HEK293 (cell line): Measurements from ENCODE around the gene ARPC4.

Source experiments
- CTCF ChIA-PET: fragments of 350-600 bp; formaldehyde crosslinking; extraction: SDS; loops from one replicate; lab custom pipeline; 2021; ENCODE audit warnings: antibody characterized with exemption; lab: Yijun Ruan, JAX
- POLR2A ChIA-PET: fragments of 300-600 bp; formaldehyde crosslinking; extraction: SDS; loops from one replicate; lab custom pipeline; 2020; ENCODE audit warnings: antibody characterized with exemption, inconsistent platforms; lab: Yijun Ruan, JAX
- H3K27ac ChIP-seq: fragments of 200-500 bp; sonication (Bioruptor generic); 2 replicates; pipeline ENCODE4 v1.5.1; 2014; ENCODE audit warnings: low read depth, low read length, control low read depth, inconsistent platforms; ENCODE audit errors: extremely low read depth
- H3K36me3 ChIP-seq, 2 experiments: fragments of 200-500 bp in 1 of 2; sonication (Bioruptor generic) in 1 of 2; 1 replicate in 1 of 2; 2 replicates in 1 of 2; pipeline ENCODE4 v1.5.1; 2014 to 2017; ENCODE audit warnings: inconsistent platforms in 2 of 2, low read length in 2 of 2; ENCODE audit not compliant: control insufficient read depth in 2 of 2, insufficient read depth in 1 of 2
- H3K4me1 ChIP-seq: fragments of 200-500 bp; sonication (Bioruptor generic); 2 replicates; pipeline ENCODE4 v1.5.1; 2014; ENCODE audit warnings: mild to moderate bottlenecking, low read length, inconsistent platforms; ENCODE audit not compliant: control insufficient read depth, insufficient read depth
- H3K4me3 ChIP-seq: 2 replicates; pipeline ENCODE4 v1.5.1; 2011; ENCODE audit warnings: low read depth, mild to moderate bottlenecking, control low read depth, low read length, moderate library complexity
- H3K9me3 ChIP-seq: fragments of 200-500 bp; sonication (Bioruptor generic); 2 replicates; pipeline ENCODE4 v1.5.1; 2014; ENCODE audit warnings: low read depth, low read length, inconsistent platforms; ENCODE audit not compliant: control insufficient read depth, insufficient read depth
- BCL11A ChIP-seq: fragments of 450-650 bp; formaldehyde crosslinking; IDR thresholded peaks from 2 replicates; pipeline ENCODE4 v1.5.1; 2016; ENCODE audit warnings: low read depth, missing biosample characterization, missing genetic modification characterization
- MEIS1 ChIP-seq: sonication (generic); formaldehyde crosslinking; IDR thresholded peaks from 2 replicates; pipeline ENCODE4 v1.8.1; 2022; ENCODE audit warnings: missing genetic modification reagents, mild to moderate bottlenecking, borderline replicate concordance
- PRDM1 ChIP-seq: fragments of 450-650 bp; formaldehyde crosslinking; IDR thresholded peaks from 2 replicates; pipeline ENCODE4; 2016; ENCODE audit warnings: missing biosample characterization, missing genetic modification characterization
- SCRT2 ChIP-seq: fragments of 450-650 bp; formaldehyde crosslinking; IDR thresholded peaks from 2 replicates; pipeline ENCODE4 v1.5.1; 2016; ENCODE audit warnings: missing biosample characterization, missing genetic modification characterization
- ZNF112 ChIP-seq: fragments of 450-650 bp; formaldehyde crosslinking; IDR thresholded peaks from 2 replicates; pipeline ENCODE4 v1.5.0; 2017; ENCODE audit warnings: missing biosample characterization, missing genetic modification characterization
- ZNF114 ChIP-seq: fragments of 450-650 bp; formaldehyde crosslinking; IDR thresholded peaks from 2 replicates; pipeline ENCODE4 v1.5.0; 2017; ENCODE audit warnings: missing biosample characterization, missing genetic modification characterization
- ZNF140 ChIP-seq: fragments of 450-650 bp; formaldehyde crosslinking; IDR thresholded peaks from 2 replicates; pipeline ENCODE4 v1.5.1; 2016; ENCODE audit warnings: missing biosample characterization, missing genetic modification characterization
- ZNF341 ChIP-seq: fragments of 450-650 bp; formaldehyde crosslinking; IDR thresholded peaks from 2 replicates; pipeline ENCODE4; 2016; ENCODE audit warnings: low read depth, missing biosample characterization, missing genetic modification characterization
- ZNF394 ChIP-seq: fragments of 450-650 bp; formaldehyde crosslinking; IDR thresholded peaks from 2 replicates; pipeline ENCODE4 v1.5.1; 2016; ENCODE audit warnings: missing biosample characterization, missing genetic modification characterization, mild to moderate bottlenecking, moderate library complexity, borderline replicate concordance
- ZSCAN16 ChIP-seq: fragments of 450-650 bp; formaldehyde crosslinking; IDR thresholded peaks from 2 replicates; pipeline ENCODE4 v1.5.1; 2016; ENCODE audit warnings: missing biosample characterization, missing genetic modification characterization
- TF ChIP-seq, protein P1 (sequence below): fragments of 450-650 bp; formaldehyde crosslinking; IDR thresholded peaks from 2 replicates; pipeline ENCODE4 v1.5.1; 2016; ENCODE audit warnings: missing biosample characterization, missing genetic modification characterization, borderline replicate concordance
- TF ChIP-seq, protein P2 (sequence below): fragments of 450-650 bp; formaldehyde crosslinking; IDR thresholded peaks from 2 replicates; pipeline ENCODE4 v1.5.1; 2016; ENCODE audit warnings: missing biosample characterization, missing genetic modification characterization
- TF ChIP-seq, protein P3 (sequence below): fragments of 450-650 bp; formaldehyde crosslinking; IDR thresholded peaks from 2 replicates; pipeline ENCODE4 v1.5.1; 2016; ENCODE audit warnings: missing biosample characterization, missing genetic modification characterization

ARPC4 gene

DNA sequence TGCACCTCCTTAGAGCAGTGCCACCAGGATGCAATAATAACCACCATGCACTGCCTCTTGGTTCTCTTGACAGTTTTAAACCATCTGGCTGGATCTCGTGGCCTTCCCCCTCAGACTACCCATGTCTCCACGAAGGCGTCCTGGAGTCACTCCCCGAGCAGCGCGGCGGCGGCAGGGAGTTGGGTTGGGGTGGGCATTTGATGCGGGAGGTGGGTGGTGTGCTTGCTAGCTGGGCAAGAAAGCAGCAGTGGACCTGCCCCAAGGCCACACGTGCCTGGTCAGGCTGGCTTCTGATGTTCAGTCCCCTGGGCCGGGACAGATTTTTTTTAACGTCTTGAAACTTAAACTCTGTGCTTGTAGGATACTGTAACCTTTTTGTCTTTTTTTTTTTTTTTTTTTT, 13.3 kb downstream of the ARPC4 start (continued):
- TF ChIP-seq, protein P1, sequence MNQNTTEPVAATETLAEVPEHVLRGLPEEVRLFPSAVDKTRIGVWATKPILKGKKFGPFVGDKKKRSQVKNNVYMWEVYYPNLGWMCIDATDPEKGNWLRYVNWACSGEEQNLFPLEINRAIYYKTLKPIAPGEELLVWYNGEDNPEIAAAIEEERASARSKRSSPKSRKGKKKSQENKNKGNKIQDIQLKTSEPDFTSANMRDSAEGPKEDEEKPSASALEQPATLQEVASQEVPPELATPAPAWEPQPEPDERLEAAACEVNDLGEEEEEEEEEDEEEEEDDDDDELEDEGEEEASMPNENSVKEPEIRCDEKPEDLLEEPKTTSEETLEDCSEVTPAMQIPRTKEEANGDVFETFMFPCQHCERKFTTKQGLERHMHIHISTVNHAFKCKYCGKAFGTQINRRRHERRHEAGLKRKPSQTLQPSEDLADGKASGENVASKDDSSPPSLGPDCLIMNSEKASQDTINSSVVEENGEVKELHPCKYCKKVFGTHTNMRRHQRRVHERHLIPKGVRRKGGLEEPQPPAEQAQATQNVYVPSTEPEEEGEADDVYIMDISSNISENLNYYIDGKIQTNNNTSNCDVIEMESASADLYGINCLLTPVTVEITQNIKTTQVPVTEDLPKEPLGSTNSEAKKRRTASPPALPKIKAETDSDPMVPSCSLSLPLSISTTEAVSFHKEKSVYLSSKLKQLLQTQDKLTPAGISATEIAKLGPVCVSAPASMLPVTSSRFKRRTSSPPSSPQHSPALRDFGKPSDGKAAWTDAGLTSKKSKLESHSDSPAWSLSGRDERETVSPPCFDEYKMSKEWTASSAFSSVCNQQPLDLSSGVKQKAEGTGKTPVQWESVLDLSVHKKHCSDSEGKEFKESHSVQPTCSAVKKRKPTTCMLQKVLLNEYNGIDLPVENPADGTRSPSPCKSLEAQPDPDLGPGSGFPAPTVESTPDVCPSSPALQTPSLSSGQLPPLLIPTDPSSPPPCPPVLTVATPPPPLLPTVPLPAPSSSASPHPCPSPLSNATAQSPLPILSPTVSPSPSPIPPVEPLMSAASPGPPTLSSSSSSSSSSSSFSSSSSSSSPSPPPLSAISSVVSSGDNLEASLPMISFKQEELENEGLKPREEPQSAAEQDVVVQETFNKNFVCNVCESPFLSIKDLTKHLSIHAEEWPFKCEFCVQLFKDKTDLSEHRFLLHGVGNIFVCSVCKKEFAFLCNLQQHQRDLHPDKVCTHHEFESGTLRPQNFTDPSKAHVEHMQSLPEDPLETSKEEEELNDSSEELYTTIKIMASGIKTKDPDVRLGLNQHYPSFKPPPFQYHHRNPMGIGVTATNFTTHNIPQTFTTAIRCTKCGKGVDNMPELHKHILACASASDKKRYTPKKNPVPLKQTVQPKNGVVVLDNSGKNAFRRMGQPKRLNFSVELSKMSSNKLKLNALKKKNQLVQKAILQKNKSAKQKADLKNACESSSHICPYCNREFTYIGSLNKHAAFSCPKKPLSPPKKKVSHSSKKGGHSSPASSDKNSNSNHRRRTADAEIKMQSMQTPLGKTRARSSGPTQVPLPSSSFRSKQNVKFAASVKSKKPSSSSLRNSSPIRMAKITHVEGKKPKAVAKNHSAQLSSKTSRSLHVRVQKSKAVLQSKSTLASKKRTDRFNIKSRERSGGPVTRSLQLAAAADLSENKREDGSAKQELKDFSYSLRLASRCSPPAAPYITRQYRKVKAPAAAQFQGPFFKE (tag by site-specific recombination), result no peak

DNA sequence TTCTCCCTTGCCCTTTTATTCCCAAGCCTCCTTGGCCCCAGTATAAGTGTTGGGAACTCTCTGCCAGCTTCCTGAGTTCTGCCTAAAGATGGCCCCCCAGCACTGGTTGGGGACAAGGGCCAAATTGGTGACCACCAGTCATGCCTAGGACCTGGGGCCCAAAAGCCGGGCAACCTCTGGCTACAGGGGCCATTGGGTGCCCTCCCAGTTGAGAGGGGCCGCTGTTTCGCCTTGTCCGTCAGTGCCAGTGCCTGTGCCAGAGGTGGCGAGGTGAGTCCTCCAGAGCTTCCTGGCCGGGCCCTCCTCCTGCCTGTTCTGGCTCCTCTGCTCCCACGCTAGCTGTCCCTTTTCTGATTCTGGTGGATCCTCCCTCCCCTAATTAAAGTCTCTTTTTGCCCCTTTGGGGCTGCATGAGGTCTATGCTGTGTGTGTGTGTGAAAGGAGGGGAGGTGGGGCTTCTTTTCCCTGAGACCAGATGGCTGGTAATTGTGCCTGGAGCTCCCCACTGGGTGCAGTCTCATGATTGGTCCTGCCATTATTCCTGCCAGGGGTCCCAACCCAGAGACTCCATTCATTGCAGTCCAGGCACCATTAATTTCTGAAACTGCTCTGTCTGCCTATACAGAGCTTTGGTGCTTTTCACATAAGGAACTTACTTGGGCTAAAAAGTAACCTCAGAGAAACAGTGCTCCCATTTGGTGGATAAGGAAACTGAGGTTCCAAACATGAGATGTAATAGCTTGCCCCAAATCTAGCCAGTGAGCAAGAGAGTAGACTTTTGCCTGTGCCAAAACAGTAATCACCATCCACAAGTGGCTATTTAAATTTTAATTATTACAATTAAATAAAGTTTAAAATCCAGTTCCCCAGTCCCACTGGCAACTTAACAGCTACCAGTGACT, 14.1 kb downstream of the ARPC4 start:
- Histone ChIP-seq H3K27ac (no peak overlapping the region), H3K4me3 (no peak overlapping the region), H3K9me3 (no peaks in the 10 kb centered on the region), H3K4me1 (peaks cover 6% of the 10 kb centered on the region; the same call in 1 of the 2 replicates), H3K36me3 (peaks cover 22 to 82% of the 10 kb centered on the region in 2 experiments)
- POLR2A ChIA-PET, result interaction anchor here (0.6 to 3.6 kb wide), 3 partner anchors 12 to 241 kb away, joined by 3 to 18 read pairs (median 4); partner anchors contain the start of genes ARPC4 and TADA3
- TF ChIP-seq BCL11A, result no peak
- CTCF ChIA-PET, result interaction anchor here (0.6 to 1.5 kb wide), 3 partner anchors 63 to 932 kb away, joined by 3 to 5 read pairs (median 3); no protein-coding TSS in a partner anchor

DNA sequence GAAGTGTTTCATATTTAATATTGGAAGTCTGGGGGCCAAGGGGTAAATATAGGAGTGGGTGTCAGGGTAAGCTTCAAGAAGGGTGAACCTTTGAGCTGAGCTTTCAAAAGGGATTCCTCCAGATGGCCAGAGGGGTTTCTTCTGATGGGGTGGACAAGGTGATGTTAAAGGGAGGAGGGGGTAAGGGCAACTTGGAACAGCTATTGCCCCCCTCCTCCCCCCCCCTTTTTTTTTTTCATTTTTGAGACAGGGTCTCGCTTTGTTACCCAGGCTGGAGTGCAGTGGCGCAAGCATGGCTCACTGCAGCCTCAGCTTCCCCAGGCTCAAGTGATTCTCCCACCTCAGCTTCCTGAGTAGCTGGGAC, 15.1 kb downstream of the ARPC4 start:
- H3K4me3 ChIP-seq, result no peak overlapping the region
- H3K4me1 ChIP-seq, result peaks cover 6% of the 10 kb centered on the region; the same call in 1 of the 2 replicates
- H3K36me3 ChIP-seq, result peaks cover 18 to 80% of the 10 kb centered on the region in 2 experiments
- no peak for TF ChIP-seq ZSCAN16 (tag by site-specific recombination)
- no peak for TF ChIP-seq ZNF140 (tag by site-specific recombination)
- no peak for TF ChIP-seq ZNF114 (tag by site-specific recombination)
- no peak for TF ChIP-seq MEIS1 (CRISPR knock-in tag)
- TF ChIP-seq ZNF341 (tag by site-specific recombination), result peak; percentile 86
- ChIA-PET POLR2A (interaction anchor here (0.6 to 3.6 kb wide), 8 partner anchors 11 to 359 kb away, joined by 3 to 18 read pairs (median 4); partner anchors contain the start of genes ARPC4 and TADA3), CTCF (interaction anchor here (0.7 to 1.1 kb wide), 2 partner anchors 182 to 931 kb away, joined by 3 read pairs; no protein-coding TSS in a partner anchor)
- H3K27ac ChIP-seq, result peak overlapping the region; percentile 34; the same call in 1 of the 2 replicates
- no peaks in the 10 kb centered on the region for H3K9me3 ChIP-seq

DNA sequence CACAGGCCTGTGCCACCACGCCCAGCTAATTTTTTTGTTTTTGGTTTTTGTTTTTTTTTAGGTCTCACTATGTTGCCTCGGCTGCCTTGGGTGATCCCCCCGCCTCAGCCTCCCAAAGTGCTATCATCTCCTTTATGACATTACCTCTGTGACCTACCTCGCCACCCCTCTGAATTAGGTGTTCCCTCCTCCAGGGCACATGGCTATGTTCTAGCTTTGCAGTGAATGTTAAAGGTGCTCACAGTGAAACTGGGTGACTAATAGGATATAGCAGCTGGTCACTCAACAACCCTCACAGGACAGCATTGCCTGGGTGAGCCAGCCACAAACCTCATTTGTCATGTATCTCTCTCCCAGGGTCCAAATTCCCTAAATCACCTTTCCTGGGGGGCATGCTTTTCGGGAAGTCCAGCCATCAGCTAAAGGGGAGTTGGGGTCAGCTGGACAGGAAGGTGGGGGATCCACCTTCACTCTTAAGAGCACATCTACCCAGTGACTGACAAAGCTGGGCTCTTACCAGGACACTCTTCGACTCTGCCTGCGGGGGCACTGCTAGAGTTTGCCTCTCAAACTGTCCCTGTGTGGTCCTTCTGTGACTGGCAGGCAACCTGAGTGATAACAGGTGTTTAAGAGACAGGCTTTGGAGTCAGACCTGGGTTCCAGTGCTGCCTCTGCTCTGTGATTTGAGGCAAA, 15.6 kb downstream of the ARPC4 start:
- H3K4me1 ChIP-seq, result peaks cover 6% of the 10 kb centered on the region; the same call in 1 of the 2 replicates
- no peak overlapping the region for H3K4me3 ChIP-seq
- POLR2A ChIA-PET, result interaction anchor here (0.8 to 3.6 kb wide), 4 partner anchors 12 to 124 kb away, joined by 4 to 18 read pairs (median 4); partner anchors contain the start of genes ARPC4 and TADA3
- no peaks in the 10 kb centered on the region for H3K9me3 ChIP-seq
- H3K36me3 ChIP-seq, result peaks cover 13 to 80% of the 10 kb centered on the region in 2 experiments
- peak overlapping the region; percentile 34; the same call in 1 of the 2 replicates for H3K27ac ChIP-seq
- CTCF ChIA-PET, result interaction anchor here (0.7 to 1.1 kb wide), 4 partner anchors 12 to 931 kb away, joined by 3 to 7 read pairs (median 4); no protein-coding TSS in a partner anchor
- TF ChIP-seq ZNF112 (tag by site-specific recombination), result no peak
- TF ChIP-seq, protein P2, sequence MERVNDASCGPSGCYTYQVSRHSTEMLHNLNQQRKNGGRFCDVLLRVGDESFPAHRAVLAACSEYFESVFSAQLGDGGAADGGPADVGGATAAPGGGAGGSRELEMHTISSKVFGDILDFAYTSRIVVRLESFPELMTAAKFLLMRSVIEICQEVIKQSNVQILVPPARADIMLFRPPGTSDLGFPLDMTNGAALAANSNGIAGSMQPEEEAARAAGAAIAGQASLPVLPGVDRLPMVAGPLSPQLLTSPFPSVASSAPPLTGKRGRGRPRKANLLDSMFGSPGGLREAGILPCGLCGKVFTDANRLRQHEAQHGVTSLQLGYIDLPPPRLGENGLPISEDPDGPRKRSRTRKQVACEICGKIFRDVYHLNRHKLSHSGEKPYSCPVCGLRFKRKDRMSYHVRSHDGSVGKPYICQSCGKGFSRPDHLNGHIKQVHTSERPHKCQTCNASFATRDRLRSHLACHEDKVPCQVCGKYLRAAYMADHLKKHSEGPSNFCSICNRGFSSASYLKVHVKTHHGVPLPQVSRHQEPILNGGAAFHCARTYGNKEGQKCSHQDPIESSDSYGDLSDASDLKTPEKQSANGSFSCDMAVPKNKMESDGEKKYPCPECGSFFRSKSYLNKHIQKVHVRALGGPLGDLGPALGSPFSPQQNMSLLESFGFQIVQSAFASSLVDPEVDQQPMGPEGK (tag by site-specific recombination), result no peak
- TF ChIP-seq ZNF394 (tag by site-specific recombination), result peak; percentile 81; the same call in 1 of the 2 replicates
- 0 out of 2 replicates have a peak, but pooled peaks have one; percentile 26 for TF ChIP-seq PRDM1
- TF ChIP-seq, protein P3, sequence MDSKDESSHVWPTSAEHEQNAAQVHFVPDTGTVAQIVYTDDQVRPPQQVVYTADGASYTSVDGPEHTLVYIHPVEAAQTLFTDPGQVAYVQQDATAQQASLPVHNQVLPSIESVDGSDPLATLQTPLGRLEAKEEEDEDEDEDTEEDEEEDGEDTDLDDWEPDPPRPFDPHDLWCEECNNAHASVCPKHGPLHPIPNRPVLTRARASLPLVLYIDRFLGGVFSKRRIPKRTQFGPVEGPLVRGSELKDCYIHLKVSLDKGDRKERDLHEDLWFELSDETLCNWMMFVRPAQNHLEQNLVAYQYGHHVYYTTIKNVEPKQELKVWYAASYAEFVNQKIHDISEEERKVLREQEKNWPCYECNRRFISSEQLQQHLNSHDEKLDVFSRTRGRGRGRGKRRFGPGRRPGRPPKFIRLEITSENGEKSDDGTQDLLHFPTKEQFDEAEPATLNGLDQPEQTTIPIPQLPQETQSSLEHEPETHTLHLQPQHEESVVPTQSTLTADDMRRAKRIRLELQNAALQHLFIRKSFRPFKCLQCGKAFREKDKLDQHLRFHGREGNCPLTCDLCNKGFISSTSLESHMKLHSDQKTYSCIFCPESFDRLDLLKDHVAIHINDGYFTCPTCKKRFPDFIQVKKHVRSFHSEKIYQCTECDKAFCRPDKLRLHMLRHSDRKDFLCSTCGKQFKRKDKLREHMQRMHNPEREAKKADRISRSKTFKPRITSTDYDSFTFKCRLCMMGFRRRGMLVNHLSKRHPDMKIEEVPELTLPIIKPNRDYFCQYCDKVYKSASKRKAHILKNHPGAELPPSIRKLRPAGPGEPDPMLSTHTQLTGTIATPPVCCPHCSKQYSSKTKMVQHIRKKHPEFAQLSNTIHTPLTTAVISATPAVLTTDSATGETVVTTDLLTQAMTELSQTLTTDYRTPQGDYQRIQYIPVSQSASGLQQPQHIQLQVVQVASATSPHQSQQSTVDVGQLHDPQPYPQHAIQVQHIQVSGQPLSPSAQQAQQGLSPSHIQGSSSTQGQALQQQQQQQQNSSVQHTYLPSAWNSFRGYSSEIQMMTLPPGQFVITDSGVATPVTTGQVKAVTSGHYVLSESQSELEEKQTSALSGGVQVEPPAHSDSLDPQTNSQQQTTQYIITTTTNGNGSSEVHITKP, result peak; percentile 47; the same call in 1 of the 2 replicates
- peak; percentile 91 for TF ChIP-seq SCRT2 (tag by site-specific recombination)
